ENCODE results near the gene AOPEP.

DNA sequence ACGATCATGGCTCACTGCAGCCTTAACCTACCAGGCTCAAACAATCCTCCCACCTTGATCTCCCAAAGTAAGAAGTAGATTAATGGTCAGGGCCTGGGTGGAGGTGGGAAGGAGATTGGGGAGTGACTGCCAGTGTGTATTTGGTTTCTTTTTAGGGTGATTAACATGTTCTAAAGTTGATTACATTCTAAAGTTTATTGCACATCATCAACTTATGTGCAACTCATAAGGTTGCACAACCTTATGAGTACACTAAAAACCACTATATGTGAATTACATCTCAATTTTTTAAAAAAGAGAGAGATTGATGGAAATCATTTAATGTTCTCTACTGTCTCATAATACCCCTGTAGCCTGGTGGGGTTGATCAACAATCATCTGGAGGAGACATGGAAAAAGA, 218.1 kb downstream of the AOPEP start:
- TF ChIP-seq, protein P1, sequence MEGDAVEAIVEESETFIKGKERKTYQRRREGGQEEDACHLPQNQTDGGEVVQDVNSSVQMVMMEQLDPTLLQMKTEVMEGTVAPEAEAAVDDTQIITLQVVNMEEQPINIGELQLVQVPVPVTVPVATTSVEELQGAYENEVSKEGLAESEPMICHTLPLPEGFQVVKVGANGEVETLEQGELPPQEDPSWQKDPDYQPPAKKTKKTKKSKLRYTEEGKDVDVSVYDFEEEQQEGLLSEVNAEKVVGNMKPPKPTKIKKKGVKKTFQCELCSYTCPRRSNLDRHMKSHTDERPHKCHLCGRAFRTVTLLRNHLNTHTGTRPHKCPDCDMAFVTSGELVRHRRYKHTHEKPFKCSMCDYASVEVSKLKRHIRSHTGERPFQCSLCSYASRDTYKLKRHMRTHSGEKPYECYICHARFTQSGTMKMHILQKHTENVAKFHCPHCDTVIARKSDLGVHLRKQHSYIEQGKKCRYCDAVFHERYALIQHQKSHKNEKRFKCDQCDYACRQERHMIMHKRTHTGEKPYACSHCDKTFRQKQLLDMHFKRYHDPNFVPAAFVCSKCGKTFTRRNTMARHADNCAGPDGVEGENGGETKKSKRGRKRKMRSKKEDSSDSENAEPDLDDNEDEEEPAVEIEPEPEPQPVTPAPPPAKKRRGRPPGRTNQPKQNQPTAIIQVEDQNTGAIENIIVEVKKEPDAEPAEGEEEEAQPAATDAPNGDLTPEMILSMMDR (conservative IDR thresholded peaks at IDR 0.05; ENCODE audit: low read length), result no peak
- TF ChIP-seq EZH2phosphoT487 (IDR thresholded peaks at IDR 0.05; ENCODE audit: borderline replicate concordance), result no peak
